ENCODE measurements around the gene KATNAL1. TPM values are rescaled to one million over a fixed set of nuclear protein-coding genes. Genes with fewer than 3 reads are reported as not detected.

Gene KATNAL1
- total and polyA plus RNA-seq, 4 donors = 17.4 to 45.9 (median 26.7) TPM

DNA sequence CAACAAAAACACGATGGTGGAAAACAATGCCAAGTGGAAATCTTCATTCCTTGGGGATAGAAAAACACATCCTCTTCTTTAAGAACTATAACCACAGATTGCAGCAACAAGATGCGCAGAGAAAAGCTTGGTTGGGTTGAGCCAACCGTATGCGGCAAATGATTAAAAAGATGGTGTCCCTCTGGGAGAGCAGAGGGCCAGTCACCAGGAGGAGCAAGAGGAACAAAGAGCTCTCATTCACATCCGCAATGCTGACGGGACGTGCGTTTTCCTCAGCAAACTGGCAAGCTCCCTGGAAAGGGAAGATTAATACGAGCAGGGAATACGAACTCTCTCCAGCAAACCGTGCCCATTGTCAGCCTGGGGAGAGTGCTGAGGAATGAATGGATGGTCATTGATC lies 141.6 kb downstream of the KATNAL1 start:
- Histone ChIP-seq H3K4me1 (ENCODE audit: control insufficient read depth, insufficient read depth, low read length) (peaks cover 3% of the 10 kb centered on the region), H3K27me3 (ENCODE audit: control insufficient read depth, insufficient read depth, low read length) (no peaks in the 10 kb centered on the region), H3K9me3 (ENCODE audit: control insufficient read depth, insufficient read depth, low read length) (no peaks in the 10 kb centered on the region), H3K36me3 (ENCODE audit: control insufficient read depth, insufficient read depth, low read length) (no peaks in the 10 kb centered on the region), H3K4me3 (ENCODE audit: low read depth, low read length) (no peak overlapping the region), H3K27ac (ENCODE audit: low read depth, low read length) (no peak overlapping the region)
- 12% methylated on average over 6 of the region's 11 CpGs for WGBS (ENCODE audit: insufficient coverage)
- DNase-seq (ENCODE audit: low read depth in 4 of 6, low spot score in 6 of 6) = peak in 3 of 6 donors; percentile 39 to 93 (median 80)

DNA sequence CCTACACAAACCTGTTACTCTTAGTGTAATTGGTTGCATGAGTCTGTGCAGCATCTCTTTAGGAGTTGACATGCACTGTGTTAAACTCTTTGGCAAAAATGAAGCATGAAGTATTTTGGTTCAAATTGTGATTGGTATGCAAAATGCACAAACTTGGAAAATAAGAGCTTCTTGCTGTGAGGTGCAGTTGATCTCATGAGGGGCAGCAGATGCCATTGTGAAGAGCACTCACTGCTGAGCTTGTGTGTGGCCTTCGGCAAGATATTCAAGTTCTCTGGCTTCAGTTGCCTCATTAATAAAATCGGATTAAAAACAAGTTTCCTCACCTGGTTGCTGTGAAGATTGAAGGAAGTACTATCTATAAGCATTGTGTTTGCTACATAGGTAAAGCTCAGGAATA lies 142.3 kb downstream of the KATNAL1 start:
- no peak for DNase-seq (ENCODE audit: low read depth in 4 of 6, low spot score in 6 of 6)
- Histone ChIP-seq H3K4me3 (ENCODE audit: low read depth, low read length) (no peak overlapping the region), H3K9me3 (ENCODE audit: control insufficient read depth, insufficient read depth, low read length) (no peaks in the 10 kb centered on the region), H3K36me3 (ENCODE audit: control insufficient read depth, insufficient read depth, low read length) (no peaks in the 10 kb centered on the region), H3K27ac (ENCODE audit: low read depth, low read length) (no peak overlapping the region), H3K4me1 (ENCODE audit: control insufficient read depth, insufficient read depth, low read length) (peaks cover 3% of the 10 kb centered on the region), H3K27me3 (ENCODE audit: control insufficient read depth, insufficient read depth, low read length) (no peaks in the 10 kb centered on the region)
- WGBS (ENCODE audit: insufficient coverage) = 50% methylated on average over 1 of the region's 2 CpGs

DNA sequence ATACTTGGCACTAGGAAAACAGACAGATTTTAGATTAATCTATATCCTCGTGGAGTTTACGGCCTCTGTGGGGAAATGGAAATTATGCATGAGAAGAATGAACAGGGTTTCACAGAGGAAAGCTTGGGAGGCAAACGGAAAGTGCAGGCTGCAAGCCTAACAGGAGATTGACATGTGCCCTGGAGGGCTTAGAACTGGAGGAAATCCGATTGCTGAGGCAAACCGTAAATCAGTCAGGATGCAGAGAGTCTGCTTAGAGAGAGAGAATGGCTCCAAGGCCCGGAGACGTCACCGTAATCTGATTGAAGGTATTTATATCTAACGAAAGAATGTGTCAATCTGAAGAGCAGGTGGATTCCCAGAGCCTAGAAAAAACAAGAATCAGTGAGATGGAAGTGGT lies 143.2 kb downstream of the KATNAL1 start:
- Histone ChIP-seq H3K4me1 (ENCODE audit: control insufficient read depth, insufficient read depth, low read length) (peaks cover 3% of the 10 kb centered on the region), H3K9me3 (ENCODE audit: control insufficient read depth, insufficient read depth, low read length) (no peaks in the 10 kb centered on the region), H3K4me3 (ENCODE audit: low read depth, low read length) (no peak overlapping the region), H3K27me3 (ENCODE audit: control insufficient read depth, insufficient read depth, low read length) (no peaks in the 10 kb centered on the region), H3K36me3 (ENCODE audit: control insufficient read depth, insufficient read depth, low read length) (no peaks in the 10 kb centered on the region), H3K27ac (ENCODE audit: low read depth, low read length) (no peak overlapping the region)
- DNase-seq (ENCODE audit: low read depth in 4 of 6, low spot score in 6 of 6) = no peak
- 73% methylated on average over 8 of the region's 9 CpGs for WGBS (ENCODE audit: insufficient coverage)

DNA sequence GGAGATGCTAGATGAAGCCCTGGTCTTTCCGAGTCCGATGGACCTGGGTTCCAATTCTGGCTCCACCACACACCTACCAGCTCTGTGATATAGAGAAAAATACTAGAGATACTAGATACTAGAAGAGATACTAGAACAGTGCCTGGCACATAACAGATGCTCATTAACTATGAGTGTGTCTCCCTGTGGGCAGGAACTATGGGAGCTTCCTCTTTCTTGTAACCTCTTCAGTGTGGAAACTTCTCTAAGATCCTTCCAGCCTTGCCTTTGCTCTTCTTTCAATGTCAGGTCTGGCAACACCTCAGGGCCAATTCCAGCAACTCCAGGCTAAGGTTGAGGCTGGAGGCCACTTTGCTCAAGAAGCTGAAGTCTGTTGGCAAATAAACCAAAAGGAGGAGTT lies 143.9 kb downstream of the KATNAL1 start:
- no peak for DNase-seq (ENCODE audit: low read depth in 4 of 6, low spot score in 6 of 6)
- no peaks in the 10 kb centered on the region for H3K36me3 ChIP-seq (ENCODE audit: control insufficient read depth, insufficient read depth, low read length)
- no peaks in the 10 kb centered on the region for H3K27me3 ChIP-seq (ENCODE audit: control insufficient read depth, insufficient read depth, low read length)
- no peaks in the 10 kb centered on the region for H3K9me3 ChIP-seq (ENCODE audit: control insufficient read depth, insufficient read depth, low read length)
- H3K4me3 ChIP-seq (ENCODE audit: low read depth, low read length) = no peak overlapping the region
- no CpG with 5 or more reads among the region's 2 CpGs for WGBS (ENCODE audit: insufficient coverage)
- H3K27ac ChIP-seq (ENCODE audit: low read depth, low read length) = no peak overlapping the region
- peaks cover 3% of the 10 kb centered on the region for H3K4me1 ChIP-seq (ENCODE audit: control insufficient read depth, insufficient read depth, low read length)

DNA sequence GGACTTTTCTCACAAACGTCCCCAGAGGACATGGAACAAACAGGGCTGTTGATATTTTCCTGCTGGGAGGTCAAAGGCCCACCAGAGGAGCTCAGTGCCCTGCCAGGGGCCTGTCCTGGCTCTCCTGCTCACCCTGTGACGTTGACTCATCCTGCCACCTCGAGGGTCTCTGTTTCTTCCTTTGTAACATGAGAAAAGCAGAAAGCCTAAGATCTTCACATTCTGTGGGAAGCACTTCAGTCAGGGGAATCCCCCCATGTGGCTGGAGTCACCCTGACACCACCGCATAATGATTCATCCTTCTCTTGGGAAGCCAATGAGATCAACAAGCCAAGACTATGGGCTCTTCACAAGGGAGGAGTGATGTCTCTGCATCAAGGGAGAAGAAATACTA lies 147.9 kb downstream of the KATNAL1 start:
- no peak overlapping the region for H3K27ac ChIP-seq (ENCODE audit: low read depth, low read length)
- no peaks in the 10 kb centered on the region for H3K36me3 ChIP-seq (ENCODE audit: control insufficient read depth, insufficient read depth, low read length)
- DNase-seq (ENCODE audit: low read depth in 4 of 6, low spot score in 6 of 6) = no peak
- 36% methylated on average over 3 of the region's 4 CpGs for WGBS (ENCODE audit: insufficient coverage)
- no peaks in the 10 kb centered on the region for H3K9me3 ChIP-seq (ENCODE audit: control insufficient read depth, insufficient read depth, low read length)
- H3K27me3 ChIP-seq (ENCODE audit: control insufficient read depth, insufficient read depth, low read length) = no peaks in the 10 kb centered on the region
- no peak overlapping the region for H3K4me3 ChIP-seq (ENCODE audit: low read depth, low read length)
- H3K4me1 ChIP-seq (ENCODE audit: control insufficient read depth, insufficient read depth, low read length) = peaks cover 3% of the 10 kb centered on the region

DNA sequence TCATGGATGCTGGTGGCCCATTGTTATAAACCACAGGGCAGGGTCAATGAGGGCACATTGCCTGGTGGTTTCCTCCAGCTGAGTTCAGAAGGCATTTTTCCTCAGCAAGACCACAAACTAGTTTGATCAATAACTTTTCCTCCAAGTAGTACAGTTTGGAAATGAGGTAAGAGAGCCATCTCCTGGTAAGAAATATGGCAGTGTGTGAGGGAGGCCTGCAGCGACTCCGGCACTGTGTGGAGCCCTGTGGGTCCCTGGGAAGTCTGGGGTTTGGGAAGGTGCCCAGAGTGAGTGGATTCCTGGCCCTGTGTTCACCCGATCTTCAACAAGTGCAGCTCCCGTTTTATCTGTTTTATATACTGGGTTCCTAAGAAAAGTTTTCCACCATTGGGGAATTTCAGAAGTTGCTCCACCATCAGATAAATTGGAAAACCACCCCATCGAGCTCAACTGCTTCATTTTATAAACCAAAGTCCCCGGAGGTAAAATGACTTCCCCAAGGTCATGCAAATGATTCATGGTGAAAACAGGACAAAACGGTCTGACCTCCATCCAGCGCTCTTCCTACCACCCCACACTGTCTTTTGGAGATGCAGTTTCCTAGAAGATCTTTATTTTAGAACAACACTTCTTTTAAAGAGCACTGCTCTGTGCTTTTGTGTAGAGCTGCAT lies 148.4 kb downstream of the KATNAL1 start:
- H3K9me3 ChIP-seq (ENCODE audit: control insufficient read depth, insufficient read depth, low read length) = no peaks in the 10 kb centered on the region
- H3K27ac ChIP-seq (ENCODE audit: low read depth, low read length) = no peak overlapping the region
- no peaks in the 10 kb centered on the region for H3K27me3 ChIP-seq (ENCODE audit: control insufficient read depth, insufficient read depth, low read length)
- no peaks in the 10 kb centered on the region for H3K36me3 ChIP-seq (ENCODE audit: control insufficient read depth, insufficient read depth, low read length)
- H3K4me1 ChIP-seq (ENCODE audit: control insufficient read depth, insufficient read depth, low read length) = peaks cover 8% of the 10 kb centered on the region
- H3K4me3 ChIP-seq (ENCODE audit: low read depth, low read length) = no peak overlapping the region
- 84% methylated on average over 5 of the region's 8 CpGs for WGBS (ENCODE audit: insufficient coverage)
- peak in 1 of 6 donors; percentile 36 for DNase-seq (ENCODE audit: low read depth in 4 of 6, low spot score in 6 of 6)

DNA sequence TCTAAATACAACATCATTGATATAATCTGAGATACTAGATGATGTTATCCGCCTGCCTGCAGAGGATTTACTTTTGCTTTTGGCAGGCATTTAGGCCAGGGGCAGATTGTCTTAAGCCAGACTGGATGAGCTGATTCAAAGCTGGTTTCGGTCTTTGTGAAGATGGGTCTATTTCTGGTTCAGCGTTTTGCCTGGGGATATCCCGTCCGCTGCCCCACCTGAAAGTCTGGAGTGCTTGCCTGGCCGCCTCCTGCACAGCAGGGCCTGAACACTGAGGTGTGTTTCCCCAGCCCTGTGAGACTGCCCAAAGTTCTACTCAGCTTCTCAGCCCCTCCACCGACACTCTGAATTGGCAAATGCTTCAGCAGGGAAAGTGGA lies 149.7 kb downstream of the KATNAL1 start:
- DNase-seq (ENCODE audit: low read depth in 4 of 6, low spot score in 6 of 6) = no peak
- Histone ChIP-seq H3K4me1 (ENCODE audit: control insufficient read depth, insufficient read depth, low read length) (peaks cover 13% of the 10 kb centered on the region), H3K9me3 (ENCODE audit: control insufficient read depth, insufficient read depth, low read length) (no peaks in the 10 kb centered on the region), H3K27ac (ENCODE audit: low read depth, low read length) (no peak overlapping the region), H3K27me3 (ENCODE audit: control insufficient read depth, insufficient read depth, low read length) (no peaks in the 10 kb centered on the region), H3K36me3 (ENCODE audit: control insufficient read depth, insufficient read depth, low read length) (no peaks in the 10 kb centered on the region), H3K4me3 (ENCODE audit: low read depth, low read length) (no peak overlapping the region)
- 90% methylated on average over 7 of the region's 7 CpGs for WGBS (ENCODE audit: insufficient coverage)

DNA sequence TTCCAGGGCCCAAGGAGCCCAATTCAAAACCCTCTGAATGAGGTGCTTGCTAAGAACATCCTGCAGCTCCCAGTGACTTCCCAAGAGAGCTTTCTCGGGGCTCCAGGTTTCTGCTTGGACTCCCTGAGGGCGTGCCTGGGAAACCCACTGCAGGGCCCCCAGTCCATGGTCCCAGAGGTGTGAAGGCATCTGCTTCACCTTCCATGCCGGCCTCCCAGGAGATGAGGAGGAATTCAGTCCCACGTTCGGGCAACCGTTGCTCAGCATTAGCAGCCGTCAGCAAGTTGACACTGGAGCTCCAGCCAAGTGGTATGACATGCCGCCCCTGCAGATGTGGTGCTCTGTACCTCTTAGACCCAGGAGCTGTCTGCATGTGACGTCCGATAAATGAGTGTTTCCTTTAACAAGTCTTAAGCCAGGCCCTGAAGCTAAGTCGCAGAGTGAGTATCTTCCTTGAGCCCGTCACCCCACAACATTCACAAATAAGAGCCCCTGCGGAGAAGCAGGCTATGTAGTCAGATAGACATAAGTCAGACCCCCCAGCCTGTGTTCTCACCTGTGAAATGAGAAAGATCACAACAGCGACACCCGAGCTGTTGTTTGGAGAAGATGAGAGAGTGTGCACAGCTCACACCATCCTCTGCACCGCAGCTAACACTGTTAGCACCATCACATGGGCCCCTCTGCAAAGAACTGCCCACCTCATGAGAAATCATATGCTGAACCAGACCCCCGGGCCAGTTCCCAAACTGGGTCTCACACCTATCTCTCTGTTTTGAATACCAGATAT lies 150.3 kb downstream of the KATNAL1 start:
- no peak for DNase-seq (ENCODE audit: low read depth in 4 of 6, low spot score in 6 of 6)
- no peak overlapping the region for H3K4me3 ChIP-seq (ENCODE audit: low read depth, low read length)
- 80% methylated on average over 12 of the region's 17 CpGs for WGBS (ENCODE audit: insufficient coverage)
- no peaks in the 10 kb centered on the region for H3K36me3 ChIP-seq (ENCODE audit: control insufficient read depth, insufficient read depth, low read length)
- no peak overlapping the region for H3K27ac ChIP-seq (ENCODE audit: low read depth, low read length)
- no peaks in the 10 kb centered on the region for H3K27me3 ChIP-seq (ENCODE audit: control insufficient read depth, insufficient read depth, low read length)
- no peaks in the 10 kb centered on the region for H3K9me3 ChIP-seq (ENCODE audit: control insufficient read depth, insufficient read depth, low read length)
- H3K4me1 ChIP-seq (ENCODE audit: control insufficient read depth, insufficient read depth, low read length) = peaks cover 13% of the 10 kb centered on the region

DNA sequence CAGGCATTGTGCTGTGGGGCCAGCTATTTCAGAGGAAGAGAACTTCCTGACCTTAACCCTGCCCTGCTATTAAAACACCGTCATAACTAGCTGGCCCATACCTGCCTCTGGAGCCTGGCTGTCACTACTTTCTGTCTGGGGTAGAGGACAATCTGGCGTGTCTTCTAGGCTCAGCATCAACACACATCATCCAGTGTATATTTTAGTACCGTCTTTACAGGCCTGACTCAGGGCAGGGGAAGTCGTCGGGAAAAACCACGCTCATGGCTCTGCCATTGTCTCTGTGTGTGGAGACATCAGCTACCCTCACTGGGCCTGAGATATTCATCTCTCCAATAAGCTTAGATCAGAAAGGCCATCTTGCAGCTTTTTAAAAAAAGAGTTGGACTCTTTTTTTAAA lies 151.1 kb downstream of the KATNAL1 start:
- Histone ChIP-seq H3K36me3 (ENCODE audit: control insufficient read depth, insufficient read depth, low read length) (no peaks in the 10 kb centered on the region), H3K9me3 (ENCODE audit: control insufficient read depth, insufficient read depth, low read length) (no peaks in the 10 kb centered on the region), H3K4me3 (ENCODE audit: low read depth, low read length) (no peak overlapping the region), H3K27me3 (ENCODE audit: control insufficient read depth, insufficient read depth, low read length) (no peaks in the 10 kb centered on the region), H3K27ac (ENCODE audit: low read depth, low read length) (no peak overlapping the region), H3K4me1 (ENCODE audit: control insufficient read depth, insufficient read depth, low read length) (peaks cover 14% of the 10 kb centered on the region)
- DNase-seq (ENCODE audit: low read depth in 4 of 6, low spot score in 6 of 6) = no peak
- WGBS (ENCODE audit: insufficient coverage) = 73% methylated on average over 5 of the region's 6 CpGs

DNA sequence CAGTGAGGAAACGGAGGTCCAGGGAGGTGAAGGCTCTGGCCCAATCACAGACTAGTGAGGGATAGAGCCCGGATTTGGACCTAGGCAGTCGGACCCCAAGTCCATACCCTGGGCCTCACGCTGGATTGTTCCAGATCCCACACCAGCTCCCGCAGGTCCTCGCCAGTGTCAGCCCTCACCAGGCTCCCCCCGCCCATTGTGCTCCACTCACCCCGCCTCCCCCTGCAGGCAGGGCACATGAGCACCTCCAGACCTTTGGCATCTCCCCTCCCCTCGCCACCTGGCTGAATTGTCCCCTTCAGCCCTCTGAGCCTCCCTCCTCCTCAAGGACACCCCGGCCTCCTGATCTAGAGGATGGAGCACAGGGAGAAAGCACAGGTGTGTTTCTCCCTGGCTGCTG lies 152.4 kb downstream of the KATNAL1 start:
- WGBS (ENCODE audit: insufficient coverage) = 100% methylated on average over 7 of the region's 10 CpGs
- Histone ChIP-seq H3K9me3 (ENCODE audit: control insufficient read depth, insufficient read depth, low read length) (no peaks in the 10 kb centered on the region), H3K36me3 (ENCODE audit: control insufficient read depth, insufficient read depth, low read length) (no peaks in the 10 kb centered on the region), H3K4me1 (ENCODE audit: control insufficient read depth, insufficient read depth, low read length) (peaks cover 25% of the 10 kb centered on the region), H3K4me3 (ENCODE audit: low read depth, low read length) (no peak overlapping the region), H3K27ac (ENCODE audit: low read depth, low read length) (no peak overlapping the region), H3K27me3 (ENCODE audit: control insufficient read depth, insufficient read depth, low read length) (no peaks in the 10 kb centered on the region)
- no peak for DNase-seq (ENCODE audit: low read depth in 4 of 6, low spot score in 6 of 6)
